ENCODE results near the gene UBAC2.
"Not testable (repeated sequence)": the region's sequence is repeated elsewhere in the genome, so short reads cannot be mapped to it uniquely, and the experiment has no call there.

Gene UBAC2

DNA sequence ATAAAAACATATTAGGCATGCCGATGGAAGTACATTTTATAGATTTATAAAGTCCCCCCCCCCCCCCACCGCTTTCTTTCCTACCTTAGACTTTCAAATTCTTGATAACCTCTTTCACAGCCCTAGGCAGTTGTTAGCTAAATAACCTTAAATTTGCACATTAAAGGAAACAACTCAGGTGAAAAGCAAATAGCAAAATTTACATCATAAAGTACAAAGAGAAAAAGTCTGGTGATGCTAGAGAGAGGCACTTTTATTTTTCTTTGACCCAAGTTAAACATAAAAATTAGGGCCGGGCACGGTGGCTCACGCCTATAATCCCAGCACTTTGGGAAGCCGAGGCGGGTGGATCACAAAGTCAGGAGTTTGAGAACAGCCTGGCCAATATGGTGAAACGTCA, 15.0 kb upstream of the UBAC2 start:
- no peak for DNase-seq (ENCODE audit: low read depth)

DNA sequence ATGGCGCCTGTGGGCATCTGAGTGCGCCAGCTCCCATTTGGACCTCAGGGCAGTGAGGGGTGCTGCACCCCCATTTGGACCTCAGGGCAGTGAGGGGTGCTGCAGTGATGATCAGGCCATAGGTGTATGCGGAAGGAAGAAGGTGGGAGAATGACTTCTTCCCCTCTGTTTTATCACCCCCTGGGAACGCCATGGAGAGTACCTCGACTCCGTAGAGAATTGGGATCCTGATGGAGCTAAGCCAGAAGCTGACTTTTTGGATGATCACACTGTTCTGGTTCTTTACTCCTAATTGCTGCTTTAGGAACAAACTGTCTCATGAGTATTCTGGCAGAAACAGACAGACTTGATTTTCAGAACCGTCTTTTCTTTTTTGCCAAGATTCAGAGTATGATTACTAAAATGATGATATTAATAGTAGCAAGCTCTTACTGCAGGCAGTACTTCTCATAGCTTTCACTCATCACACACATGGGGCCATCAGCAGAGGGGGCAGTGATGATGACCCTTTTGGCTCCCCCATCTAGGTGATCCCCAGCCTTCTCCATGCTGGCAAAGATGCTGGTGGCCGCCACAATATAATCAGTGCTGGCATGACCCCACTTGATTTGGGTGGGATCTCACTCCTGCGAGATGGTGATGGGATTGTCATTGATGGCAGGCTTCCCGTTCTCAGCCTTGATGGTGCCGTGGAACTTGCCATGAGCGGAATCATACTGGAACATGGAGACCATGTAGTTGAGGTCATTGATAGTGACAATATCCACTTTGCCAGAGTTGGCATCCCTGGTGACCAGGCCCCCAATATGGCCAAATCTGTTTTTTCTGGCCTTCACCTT, 10.3 kb upstream of the UBAC2 start:
- DNase-seq (ENCODE audit: low read depth), result no peak

DNA sequence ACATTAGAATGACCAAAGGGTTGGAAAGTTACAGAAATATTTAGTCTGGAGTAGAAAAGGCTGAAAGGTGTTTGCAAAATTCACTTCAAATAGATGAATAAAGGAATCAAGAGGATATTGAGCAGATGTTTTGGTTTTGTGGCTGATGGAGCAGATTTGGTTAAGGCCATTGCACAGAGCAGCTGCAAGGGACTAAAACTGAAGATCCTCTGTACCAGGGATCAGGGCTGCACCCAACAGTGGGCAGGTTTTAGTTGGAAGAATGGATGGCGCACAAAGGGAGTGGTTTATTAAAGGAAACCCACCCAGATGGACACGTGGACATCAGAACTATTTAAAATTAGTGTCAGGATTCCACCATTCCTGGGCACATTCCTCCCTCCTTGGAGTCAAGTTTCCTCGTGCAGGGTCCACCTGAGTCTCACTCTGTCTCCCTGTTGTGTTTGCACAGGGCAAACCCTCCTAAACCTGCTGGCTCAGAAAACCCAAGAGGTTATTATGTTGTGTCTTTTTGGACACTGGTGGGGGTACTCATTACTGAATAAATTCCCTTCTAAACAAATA, 9.2 kb upstream of the UBAC2 start:
- no peak for DNase-seq (ENCODE audit: low read depth)

DNA sequence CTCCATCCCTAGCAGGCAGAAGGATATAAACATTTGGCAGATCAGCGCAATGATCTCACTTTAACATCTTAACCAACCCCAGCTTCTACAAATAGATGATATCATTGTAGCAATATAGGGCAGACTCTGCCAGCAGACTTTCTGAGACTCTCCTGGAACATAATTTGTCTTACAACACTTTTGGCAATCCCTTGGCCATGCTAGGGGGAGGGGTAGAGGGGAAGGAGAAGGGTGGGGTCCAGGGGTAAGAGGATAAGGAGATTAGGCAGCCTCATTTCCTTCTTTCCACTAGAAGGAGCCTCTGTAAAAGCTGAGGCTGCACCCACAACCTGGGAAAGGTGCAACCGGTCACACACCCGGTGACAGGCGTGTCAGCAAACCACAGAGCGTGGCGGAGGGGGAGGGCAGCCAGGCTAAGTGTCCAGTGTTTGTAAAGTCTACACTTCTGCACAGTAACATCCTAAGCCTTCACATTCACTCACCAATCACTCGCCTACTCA, 8.7 kb upstream of the UBAC2 start:
- no peak for DNase-seq (ENCODE audit: low read depth)

DNA sequence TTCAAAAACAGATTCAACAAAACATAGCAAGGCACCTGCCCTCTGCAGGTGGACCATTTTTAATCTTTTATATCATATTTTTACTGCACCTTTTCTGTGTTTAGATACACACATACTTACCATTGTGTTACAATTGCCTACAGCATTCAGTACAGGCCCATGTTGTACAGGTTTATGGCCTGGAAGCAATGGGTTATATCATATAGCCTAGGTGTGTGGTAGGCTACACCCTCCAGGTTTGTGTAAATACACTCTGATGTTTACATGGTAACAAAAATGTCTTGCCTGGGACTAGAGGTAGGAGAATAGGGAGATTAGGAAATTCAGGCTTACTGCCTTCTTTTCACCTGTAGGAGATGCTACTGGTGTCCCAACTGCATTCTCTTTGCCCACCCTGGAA, 8.2 kb upstream of the UBAC2 start:
- DNase-seq (ENCODE audit: low read depth), result no peak

DNA sequence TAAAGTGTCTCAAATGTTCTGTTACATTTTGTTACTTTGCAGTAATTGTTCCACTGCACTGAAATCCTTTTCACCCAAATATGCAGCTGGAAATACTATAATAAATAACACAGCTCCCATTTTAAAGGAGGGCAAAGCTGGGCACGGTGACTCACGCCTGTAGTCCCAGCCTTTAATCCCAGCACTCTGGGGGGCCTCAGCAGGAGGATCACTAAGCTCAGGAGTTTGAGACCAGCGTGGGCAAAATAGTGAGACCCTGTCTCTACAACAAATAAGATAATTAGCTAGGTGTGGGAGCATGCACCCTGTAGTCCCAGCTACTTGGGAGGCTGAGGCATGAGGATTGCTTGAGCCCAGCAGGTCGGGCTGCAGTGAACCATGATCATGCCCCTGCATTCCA, 7.5 kb upstream of the UBAC2 start:
- DNase-seq (ENCODE audit: low read depth), result no peak

DNA sequence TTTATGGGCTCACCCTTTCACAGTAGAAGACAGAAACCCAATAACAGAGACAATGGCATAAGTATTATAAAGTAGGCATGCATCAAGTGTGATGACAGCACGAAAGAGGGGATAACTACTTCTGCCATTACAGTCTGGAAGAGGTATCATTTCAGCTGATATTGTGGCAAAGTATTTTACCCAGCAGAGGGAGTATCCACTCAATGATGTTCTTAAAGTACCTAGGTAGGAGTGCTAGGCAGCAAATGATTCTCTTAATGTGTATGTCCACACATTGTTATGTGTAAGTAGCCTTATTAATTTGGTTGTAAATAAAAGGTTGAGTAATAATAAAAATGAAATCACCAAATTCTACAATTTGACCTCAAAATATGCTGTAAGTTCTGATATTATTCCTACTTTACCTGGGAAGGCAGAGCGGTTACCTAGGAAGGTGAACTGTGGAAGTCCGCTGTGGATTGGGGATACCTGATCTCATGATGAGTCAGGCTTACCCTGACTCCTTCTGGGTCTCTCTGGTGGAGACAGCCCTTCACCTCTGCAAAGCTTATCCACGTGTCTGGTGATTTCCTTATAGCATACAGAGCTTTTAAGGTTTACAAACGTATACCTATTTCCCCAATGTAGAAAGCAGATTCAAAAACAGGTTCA, 4.1 kb upstream of the UBAC2 start:
- DNase-seq (ENCODE audit: low read depth), result no peak

DNA sequence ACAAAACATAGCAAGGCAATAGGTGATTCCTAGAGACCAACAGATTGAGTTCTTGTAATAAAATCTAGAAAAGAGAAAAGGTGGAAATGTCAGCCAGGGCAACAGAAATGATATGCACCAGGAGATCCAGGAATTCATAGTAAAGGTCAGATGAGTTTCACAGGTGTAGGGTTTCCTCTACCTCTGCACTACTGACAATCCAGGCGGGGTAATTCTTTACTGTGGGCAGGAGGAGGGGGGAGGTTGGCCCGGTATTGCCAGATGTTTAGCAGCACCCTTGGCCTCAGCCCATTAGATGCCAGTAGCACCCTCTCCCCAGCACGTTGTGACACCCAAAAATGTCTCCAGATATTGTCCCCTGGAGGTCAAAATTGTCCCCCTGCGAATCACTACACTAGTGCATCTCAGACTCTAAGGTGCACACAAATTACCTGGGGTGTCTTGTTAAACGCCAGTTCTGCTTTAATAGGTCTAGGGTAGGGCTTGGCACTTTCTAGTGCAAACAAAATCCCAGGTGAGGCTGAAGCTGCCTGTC, 3.5 kb upstream of the UBAC2 start:
- DNase-seq (ENCODE audit: low read depth), result no peak

DNA sequence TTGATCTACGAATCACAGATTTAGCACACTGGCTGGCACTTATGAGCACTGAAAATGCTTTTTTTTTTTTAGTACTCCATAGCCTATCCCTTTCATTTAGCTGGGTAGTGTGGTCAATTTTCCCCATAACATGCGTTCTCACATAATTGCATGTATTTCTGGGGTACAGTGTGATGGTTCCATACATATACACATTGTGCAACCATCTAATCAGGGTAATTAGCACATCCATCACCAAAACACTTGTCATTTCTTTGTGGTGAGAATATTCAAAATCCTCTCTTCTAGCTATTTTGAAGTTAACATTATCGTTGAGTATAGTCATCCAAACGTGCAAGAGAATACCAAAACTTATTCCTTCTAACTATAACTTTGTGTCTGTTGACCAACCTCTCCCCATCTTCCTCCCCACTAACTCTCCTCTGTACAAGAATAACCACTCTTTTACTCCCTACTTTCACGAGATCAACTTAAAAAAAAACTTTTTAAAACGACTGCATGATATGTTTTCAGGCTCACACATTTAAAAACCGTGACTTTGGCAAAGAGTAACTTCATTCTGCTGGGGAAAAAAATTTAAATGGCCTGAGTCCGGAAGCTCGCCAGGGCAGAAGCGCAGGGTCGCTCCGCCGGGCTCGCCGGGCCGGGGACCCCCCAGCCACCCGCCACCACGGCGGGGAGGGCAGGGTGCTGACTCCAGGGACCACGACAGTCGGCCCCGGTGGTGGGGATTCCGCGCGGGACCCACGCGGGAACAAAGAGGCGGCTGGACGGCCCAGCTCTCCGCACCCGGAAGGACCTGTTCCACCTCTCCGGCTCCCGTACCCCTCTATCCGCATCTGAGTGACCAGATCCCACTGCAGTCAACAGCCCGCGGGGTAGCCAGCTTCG, 868 bp upstream of the UBAC2 start:
- no peak for DNase-seq (ENCODE audit: low read depth)

DNA sequence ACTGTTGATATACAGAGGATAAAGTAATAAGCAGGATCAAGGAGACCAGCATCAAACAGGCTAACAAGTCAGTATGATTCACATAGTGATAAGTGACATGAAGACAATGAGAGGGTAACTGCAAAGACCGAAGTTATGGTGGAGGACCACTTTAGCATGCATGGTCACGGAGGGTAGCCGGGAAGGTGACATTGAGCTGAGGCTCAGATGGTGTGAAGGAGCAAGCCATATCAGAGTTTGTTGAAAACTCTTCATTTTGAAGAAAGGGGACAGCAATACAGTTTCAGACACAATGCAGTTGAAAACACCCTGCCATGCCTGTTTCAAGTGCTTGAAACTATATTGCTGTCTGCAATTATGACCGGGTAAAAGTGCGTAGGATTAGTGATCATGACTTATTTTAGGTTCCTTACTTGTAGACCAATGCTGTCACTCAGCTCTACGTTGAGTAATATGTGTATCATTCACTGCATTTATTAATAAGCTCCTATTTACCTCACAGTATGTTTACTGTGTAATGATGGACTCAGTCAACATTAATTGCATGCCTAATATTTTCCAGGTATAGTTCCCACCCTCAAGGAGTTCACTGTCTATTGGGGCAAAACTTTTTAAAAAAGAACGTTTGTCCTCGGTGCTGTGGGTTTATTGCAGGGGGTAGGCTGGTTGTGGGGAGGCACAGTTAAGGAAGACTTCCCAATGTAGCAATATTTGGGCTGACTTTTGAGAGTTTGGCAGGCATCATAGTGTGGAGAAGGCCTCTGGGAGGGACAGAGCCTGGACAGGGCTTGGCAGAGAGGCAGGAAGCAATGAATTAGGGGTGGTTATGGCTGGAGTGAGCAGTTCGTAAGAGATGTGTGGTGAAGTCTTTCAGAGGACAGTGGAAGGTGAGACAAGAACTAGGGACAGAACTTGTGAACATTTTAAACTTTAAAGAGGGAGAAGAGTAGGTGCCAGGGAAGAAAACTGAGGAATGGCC, 3.2 kb downstream of the UBAC2 start:
- DNase-seq (ENCODE audit: low read depth), result no peak

DNA sequence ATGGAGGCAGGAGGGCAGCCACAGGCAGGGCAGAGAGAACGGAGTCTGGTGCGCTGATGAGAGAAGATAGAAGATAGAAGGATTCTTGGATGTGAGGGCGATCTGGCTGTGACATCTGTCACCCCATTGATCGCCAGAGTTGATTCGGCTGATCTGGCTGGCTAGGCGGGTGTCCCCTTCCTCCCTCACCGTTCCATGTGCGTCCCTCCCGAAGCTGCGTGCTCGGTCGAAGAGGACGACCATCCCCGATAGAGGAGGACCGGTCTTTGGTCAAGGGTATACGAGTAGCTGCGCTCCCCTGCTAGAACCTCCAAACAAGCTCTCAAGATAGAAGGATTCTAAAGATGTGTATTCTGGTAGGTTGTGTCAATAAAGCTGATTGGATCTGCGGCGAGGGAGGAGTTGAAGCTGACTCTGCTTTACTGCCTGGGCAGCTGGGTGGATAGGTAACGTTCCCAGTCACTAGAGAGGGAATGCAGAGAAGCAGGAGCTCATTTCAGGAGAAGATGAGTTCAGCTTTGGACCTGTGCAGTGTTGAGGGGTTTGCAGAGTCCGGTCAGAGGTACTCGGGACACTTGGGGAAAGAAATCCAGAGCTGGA, 5.1 kb downstream of the UBAC2 start:
- no peak for DNase-seq (ENCODE audit: low read depth)

DNA sequence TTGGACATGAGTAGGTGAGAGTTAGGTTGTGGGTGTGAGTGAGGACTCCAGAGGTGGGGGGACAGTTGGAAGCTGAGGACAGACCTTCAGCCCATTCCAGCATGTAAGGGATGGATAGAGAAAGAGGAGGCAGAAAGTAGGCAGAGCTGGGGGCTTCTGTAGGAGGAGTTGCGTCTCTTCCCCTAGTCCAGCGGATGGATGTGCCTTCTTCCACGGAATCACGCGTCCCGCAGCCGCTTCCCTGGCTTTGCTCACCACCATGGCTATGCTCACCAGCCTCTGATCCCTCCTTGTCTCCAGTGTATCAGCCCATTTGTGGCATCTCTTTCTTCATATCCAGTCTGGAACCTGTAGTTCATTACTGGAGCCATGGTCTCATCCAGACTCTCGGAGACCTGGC, 5.6 kb downstream of the UBAC2 start:
- DNase-seq (ENCODE audit: low read depth), result no peak

DNA sequence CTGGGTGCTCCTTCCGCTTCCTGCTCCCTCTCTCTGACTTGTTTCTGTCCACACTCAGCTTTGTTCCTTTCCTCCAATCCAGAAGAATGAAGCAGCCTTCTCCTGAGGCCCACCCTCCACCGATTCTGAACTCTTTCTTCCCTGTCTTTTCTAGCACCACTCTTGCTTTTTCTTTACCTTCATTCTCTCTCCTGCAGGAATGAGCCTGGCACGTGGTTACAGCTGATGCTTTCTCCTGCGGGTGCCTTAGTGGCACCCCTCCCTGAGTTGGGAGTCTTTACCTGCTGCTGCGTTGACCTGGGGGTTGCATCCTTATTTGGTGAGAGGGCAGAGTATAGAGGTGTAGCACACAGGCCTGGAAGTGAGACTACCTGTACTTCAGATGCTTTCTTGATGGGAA, 6.2 kb downstream of the UBAC2 start:
- no peak for DNase-seq (ENCODE audit: low read depth)

DNA sequence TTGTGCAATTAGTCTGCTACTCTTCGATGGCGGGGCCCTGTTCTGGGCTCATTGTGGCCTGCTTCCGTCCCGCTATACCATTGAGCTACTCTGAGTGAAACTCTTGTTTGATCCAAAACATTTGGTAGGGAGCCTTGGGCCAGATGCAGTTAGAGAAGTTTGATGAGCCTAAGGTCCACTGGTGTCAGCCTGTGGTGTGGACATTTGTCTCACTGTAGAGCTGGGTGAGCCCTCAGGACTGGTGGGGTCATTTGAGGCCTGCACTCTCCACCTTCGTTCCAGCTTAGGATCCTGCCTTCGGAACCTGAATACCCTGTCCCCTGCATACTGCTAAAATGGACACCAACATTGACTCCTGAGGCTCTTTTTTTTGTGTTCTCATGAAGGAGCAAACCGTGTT, 6.9 kb downstream of the UBAC2 start:
- no peak for DNase-seq (ENCODE audit: low read depth)

DNA sequence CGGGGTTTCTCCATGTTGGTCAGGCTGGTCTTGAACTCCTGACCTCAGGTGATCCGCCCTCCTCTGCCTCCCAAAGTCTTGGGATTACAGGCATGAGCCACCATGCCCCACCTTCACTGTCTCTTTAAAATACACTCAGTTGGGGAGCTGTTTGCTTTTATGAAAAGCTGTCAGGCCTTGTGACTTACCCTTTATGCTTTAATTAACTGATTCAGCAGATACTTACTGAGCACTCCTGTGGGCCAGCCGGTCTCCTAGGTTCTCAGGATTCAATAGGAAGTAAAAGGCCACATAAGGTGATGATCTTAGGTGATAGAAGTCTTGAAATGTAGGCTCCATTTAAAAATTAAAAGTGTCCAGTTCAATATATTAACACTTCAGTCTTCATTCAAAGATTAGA, 7.5 kb downstream of the UBAC2 start:
- DNase-seq (ENCODE audit: low read depth), result no peak

DNA sequence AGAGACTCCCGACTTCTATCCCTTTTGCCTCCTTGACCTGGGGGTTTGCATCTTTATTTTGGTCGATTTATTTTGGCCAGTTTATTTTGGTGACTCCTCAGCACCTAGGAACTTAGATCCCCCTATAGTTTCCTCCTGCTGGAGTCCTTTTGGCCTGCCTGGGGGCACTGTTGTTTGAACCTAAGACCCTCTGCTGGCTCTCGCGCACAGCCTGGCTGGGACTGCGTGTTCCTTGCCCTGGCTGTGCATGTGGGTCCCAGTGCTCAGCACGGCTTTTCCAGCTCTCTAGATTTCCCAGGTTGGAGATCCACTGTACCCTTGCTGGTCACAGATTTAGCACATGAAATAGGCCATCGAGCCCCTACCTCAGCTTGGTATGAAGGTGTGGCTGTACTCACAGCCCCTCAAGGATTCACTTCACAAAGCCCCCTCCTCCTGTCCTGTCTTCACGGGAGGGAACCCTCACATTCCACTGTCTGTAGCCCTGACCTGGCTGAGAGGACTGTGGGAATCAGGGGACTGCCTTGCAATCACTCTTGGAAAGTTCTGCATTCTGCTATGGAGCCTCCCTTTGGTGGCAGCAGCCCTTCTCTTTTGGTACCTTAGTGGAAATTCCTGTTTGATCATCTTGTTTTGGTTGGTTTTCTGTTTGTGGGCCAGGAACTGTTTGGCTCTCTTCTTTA, 8.3 kb downstream of the UBAC2 start:
- no peak for DNase-seq (ENCODE audit: low read depth)

DNA sequence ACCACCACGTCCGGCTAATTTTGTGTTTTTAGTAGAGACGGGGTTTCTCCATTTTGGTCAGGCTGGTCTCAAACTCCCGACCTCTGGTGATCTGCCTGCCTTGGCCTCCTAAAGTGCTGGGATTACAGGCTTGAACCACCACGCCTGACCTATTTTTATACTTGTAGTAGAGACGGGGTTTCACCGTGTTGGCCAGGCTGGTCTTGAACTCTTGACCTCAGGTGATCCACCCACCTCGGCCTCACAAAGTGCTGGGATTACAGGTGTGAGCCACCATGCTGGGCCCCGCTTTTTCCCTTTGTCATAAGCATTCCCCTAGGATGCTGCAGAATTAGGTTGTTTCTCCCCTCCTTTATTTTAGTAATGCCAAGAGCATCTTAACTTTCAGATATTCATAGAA, 10.0 kb downstream of the UBAC2 start:
- DNase-seq (ENCODE audit: low read depth), result not testable (repeated sequence)

DNA sequence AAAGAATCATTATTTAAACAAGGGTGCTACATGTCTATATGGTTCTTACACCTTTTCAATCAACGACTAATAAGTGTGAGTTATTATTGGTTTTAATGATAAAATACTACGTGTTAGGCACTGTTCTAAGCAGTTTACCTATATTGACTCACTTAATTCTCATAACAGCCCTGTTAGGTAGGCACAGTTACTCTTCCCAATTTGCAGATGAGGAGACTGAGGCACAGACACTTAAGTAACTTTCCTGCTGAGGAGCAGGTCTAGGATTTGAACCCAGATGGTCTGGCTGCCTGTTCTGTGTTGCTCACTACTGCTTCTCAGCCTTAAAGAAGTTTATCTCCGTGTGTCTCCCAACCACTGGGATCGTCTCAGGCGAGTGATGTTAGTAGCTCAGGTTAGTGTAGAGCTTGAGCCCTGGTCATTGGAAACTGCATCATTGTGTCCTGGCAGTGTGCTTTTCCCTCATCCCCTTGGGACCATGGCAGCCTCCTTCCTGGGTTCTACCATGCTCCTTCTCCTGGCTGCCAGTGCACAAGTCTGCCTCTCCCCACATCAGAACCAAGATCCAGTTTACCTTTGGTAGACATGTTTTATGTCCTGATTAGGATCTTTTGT, 10.9 kb downstream of the UBAC2 start:
- DNase-seq (ENCODE audit: low read depth), result no peak

DNA sequence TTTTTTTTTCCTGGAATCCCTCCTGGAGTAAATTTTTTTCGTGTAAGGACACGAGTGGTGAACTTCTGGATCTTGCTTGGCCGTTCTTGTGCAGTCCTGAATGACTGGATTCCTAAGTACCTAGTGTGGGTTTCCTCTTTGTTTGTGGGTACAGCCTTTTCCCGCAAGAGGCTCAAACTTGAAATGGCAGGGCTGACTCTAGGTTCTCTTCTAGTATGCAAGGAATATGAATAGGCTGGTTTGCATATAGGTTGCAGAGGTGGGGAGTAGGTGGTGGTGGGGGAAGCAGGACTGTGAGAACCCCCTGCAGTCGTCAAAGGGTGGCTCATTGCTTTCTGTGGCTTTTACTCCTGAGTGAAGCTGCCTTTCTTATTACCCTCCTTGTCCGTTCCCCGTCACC, 13.6 kb downstream of the UBAC2 start:
- no peak for DNase-seq (ENCODE audit: low read depth)
